GM20000 (cell line): ENCODE measurements around the gene MAP3K13.
A peak's percentile ranks its signal among the peaks of the same experiment; 100 is the strongest.

Experiments
- DNase-seq: peaks from one replicate; pipeline ENCODE4 v3.0.0; 2012; ENCODE audit warnings: low spot score
- TF ChIP-seq, protein P1 (sequence below): IDR thresholded peaks from 2 replicates; pipeline ENCODE4 v1.5.1; 2012; ENCODE audit warnings: mild to moderate bottlenecking, control low read depth; ENCODE audit errors: extremely low read depth, missing control alignments

The MAP3K13 gene

DNA sequence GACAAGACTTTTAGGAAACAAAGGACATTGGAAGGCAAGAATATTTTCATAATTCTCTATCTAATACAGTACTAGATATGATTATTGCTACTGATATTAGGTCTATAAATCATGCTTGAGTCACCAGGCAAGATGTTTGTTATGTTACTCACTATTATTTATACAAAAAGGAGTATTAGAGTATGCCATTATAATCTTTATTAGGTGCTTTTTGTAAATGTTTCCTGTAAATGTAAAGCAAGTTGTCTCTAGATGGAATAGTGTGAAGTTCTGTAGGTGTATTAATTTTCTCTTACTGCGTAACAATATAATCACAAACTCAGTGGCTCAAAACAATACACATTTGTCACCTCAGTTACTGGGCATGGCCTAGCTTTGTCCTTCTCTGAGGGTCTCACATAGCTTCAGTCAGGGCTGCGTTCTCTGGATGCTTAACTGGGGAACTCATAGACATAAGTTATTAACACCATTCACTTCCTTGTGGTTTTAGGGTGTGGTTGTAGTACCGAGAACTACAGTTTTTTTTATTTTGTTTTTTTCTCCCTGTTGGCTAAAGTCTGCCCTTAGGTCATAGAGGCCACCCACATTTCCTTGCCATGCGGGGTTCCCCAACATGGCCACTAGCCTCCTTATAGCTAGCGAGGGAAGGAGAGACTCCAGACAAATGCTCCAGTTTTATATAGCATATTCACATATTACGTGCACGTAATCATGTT lies 20.3 kb upstream of the MAP3K13 start:
- TF ChIP-seq, protein P1, sequence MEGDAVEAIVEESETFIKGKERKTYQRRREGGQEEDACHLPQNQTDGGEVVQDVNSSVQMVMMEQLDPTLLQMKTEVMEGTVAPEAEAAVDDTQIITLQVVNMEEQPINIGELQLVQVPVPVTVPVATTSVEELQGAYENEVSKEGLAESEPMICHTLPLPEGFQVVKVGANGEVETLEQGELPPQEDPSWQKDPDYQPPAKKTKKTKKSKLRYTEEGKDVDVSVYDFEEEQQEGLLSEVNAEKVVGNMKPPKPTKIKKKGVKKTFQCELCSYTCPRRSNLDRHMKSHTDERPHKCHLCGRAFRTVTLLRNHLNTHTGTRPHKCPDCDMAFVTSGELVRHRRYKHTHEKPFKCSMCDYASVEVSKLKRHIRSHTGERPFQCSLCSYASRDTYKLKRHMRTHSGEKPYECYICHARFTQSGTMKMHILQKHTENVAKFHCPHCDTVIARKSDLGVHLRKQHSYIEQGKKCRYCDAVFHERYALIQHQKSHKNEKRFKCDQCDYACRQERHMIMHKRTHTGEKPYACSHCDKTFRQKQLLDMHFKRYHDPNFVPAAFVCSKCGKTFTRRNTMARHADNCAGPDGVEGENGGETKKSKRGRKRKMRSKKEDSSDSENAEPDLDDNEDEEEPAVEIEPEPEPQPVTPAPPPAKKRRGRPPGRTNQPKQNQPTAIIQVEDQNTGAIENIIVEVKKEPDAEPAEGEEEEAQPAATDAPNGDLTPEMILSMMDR, result no peak
- DNase-seq, result peak; percentile 15

DNA sequence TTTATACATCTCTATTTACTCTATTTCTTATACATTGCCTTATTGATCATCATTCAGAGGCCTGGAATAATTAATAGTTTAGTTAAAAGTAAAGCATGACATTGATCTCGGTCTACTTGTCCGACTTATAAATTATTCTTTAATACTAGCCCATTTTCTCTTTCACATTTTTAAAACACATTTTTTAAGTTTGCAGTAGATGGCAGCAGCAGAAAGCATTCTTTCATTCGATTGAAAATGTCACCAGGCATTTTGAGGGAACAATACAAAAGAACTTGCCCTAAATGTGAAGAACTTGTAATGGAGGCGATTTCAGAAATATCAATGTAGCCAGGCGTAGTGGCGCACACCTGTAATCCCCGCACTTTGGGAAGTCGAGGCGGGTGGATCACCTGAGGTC lies 15.5 kb upstream of the MAP3K13 start:
- TF ChIP-seq, protein P1, result no peak
- DNase-seq, result no peak

DNA sequence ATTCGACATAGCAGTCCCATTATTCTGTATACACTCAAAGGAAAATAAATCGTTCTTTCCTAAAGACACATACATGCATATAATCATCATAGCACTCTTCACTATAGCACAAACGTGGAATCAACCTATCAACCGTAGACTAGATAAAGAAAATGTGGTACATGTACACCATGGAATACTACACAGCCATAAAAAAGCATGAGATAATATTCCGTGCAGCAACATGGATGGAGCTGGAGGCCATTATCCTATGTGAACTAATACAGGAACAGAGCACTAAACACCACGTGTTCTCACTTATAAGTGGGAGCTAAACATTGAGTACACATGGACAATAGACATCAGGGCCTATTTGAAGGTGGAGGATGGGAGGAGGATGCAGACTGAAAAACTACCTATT lies 12.1 kb upstream of the MAP3K13 start:
- no peak for DNase-seq
- TF ChIP-seq, protein P1, result no peak

DNA sequence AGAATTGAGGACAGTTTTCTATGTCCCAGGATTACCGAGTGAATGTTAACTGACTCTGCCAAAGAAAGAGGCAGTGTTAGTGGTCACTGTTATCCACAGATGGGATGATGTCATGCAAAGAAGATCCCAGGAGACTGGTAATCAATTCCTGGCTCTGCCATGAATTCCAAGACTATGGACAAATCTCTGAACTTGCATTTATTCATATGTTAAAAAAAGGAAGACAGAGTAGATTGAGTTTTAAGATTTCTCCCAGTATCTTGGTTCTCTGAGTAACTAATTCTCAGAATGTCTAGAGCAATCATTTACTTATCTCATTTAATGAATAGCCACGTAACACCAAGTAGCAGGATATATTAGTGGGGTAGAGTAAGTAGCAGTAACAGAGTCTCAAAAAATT lies 11.5 kb upstream of the MAP3K13 start:
- TF ChIP-seq, protein P1, result no peak
- DNase-seq, result no peak

DNA sequence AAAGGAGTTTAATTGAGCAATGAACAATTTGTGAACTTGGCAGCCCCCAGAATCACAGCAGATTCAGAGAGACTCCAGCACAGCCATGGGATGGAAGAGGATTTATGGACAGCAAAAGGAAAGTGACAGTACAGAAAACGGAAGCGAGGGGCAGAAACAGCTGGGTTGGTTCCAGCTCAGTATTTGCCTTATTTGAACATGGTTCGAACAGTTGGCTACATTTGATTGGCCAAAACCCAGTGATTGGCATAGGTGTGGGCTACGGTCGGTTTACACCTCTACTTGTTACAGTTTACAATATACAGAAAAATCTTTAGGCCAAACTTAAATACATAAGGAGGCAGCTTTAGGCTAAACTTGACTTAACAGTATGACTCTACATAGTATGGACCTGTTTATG lies 9.7 kb upstream of the MAP3K13 start:
- TF ChIP-seq, protein P1, result no peak
- no peak for DNase-seq

DNA sequence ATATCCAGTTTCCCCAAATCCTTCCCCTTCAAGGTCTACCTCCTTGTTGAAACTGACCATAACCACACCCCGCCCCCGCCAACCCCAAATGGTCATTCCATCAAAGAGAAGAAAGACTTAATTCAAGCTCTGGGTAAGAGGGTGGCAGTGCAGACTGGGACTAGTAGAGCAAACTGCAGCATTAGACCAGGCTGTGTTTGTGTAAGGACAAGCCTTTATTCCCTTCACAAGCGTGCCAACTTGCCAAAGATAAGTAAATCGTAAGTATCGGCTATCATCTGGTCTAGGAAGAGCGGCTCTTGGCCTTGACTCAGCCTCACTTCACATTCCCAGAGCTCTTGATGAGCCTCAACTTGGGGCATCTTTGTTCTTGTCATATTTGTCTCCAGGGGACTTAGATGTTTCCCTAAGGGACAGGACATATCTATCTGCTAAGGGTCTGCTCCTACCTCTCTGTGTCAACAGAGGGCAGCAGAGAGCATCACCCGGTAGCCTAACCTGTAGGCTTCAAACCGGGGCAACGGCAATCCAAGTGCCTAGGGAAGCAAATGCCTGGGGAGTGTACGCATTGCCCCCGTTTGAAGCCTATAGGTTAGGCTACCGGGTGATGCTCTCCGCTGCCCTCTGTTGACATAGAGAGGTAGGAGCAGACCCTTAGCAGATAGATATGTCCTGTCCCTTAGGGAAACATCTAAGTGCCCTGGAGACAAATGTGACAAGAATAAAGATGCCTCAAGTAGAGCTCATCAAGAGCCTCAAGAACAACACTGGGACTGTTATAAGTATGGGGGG lies 8.9 kb upstream of the MAP3K13 start:
- peak; percentile 70 for DNase-seq
- TF ChIP-seq, protein P1, result peak; percentile 48

DNA sequence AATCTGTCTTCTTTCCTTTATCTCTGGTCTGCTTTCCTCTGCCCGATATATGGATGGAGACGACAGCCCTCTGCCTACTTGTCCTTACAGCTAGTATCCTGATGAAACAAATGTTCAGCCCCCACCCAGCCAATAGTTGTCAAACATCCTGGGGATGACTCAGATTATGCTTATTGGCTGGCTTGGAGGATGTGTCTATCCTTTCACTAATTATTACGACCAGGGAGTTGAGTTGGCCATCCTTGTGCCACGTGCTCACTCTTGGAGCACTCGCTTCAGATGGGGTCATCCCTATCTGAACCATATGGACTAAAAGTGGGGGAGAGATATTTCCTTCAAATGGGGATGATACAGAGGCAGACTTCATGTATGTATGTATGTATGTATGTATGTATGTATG lies 6.4 kb upstream of the MAP3K13 start:
- TF ChIP-seq, protein P1, result no peak
- DNase-seq, result no peak
